MM.1S (cell line): Measurements from ENCODE around the gene BMPR1A.

ENCODE experiments used
- CTCF ChIP-seq: fragments of 300-600 bp; sonication (generic); IDR thresholded peaks from 2 replicates; pipeline ENCODE4 v1.5.1; 2016; ENCODE audit warnings: antibody characterized with exemption, low read length, mixed read lengths
- EZH2 ChIP-seq: fragments of 300-600 bp; sonication (generic); optimal IDR thresholded peaks from 2 replicates; pipeline ENCODE3; 2017; ENCODE audit warnings: low read depth, mild to moderate bottlenecking, antibody characterized with exemption, low read length, mixed read lengths

- TF ChIP-seq CTCF (no peak), EZH2 (no peak)
Observed at GRCh38 chr10:86941991-86942421, 185.6 kb downstream of the BMPR1A start.
